ENCODE results near the gene SLC3A2. TPM values are rescaled to one million over a fixed set of nuclear protein-coding genes. Genes with fewer than 3 reads are reported as not detected.

The SLC3A2 gene
- total RNA-seq, 1 experiment from 2014 or later, result 334 TPM

DNA sequence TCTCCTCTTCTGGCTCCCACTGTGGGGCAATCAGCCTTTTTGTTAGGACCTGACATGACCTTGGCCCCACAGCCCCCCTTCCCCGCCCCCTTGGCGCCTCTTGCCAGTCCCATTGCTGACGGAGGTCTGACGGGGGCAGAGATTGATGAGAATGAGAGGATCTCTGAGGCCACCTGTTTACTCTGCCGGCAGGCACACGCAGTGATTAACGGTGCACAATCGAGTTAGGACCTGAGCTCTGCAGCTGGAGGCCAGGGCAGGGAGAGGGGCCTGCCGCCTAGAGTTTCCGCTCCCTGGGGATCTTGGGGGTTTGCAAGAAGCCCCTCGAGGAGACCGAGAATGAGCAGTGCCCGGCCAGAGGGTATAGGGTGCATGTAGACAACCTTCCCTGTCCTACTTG is 47.3 kb downstream of the SLC3A2 start (continued):
- TF ChIP-seq, protein P1, sequence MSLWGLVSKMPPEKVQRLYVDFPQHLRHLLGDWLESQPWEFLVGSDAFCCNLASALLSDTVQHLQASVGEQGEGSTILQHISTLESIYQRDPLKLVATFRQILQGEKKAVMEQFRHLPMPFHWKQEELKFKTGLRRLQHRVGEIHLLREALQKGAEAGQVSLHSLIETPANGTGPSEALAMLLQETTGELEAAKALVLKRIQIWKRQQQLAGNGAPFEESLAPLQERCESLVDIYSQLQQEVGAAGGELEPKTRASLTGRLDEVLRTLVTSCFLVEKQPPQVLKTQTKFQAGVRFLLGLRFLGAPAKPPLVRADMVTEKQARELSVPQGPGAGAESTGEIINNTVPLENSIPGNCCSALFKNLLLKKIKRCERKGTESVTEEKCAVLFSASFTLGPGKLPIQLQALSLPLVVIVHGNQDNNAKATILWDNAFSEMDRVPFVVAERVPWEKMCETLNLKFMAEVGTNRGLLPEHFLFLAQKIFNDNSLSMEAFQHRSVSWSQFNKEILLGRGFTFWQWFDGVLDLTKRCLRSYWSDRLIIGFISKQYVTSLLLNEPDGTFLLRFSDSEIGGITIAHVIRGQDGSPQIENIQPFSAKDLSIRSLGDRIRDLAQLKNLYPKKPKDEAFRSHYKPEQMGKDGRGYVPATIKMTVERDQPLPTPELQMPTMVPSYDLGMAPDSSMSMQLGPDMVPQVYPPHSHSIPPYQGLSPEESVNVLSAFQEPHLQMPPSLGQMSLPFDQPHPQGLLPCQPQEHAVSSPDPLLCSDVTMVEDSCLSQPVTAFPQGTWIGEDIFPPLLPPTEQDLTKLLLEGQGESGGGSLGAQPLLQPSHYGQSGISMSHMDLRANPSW (CRISPR knock-in tag; conservative IDR thresholded peaks at IDR 0.05; ENCODE audit: low read depth), result no peak
- no peak for TF ChIP-seq ZNF263 (CRISPR knock-in tag; IDR thresholded peaks at IDR 0.05; ENCODE audit: low read depth)
- TF ChIP-seq, protein P2, sequence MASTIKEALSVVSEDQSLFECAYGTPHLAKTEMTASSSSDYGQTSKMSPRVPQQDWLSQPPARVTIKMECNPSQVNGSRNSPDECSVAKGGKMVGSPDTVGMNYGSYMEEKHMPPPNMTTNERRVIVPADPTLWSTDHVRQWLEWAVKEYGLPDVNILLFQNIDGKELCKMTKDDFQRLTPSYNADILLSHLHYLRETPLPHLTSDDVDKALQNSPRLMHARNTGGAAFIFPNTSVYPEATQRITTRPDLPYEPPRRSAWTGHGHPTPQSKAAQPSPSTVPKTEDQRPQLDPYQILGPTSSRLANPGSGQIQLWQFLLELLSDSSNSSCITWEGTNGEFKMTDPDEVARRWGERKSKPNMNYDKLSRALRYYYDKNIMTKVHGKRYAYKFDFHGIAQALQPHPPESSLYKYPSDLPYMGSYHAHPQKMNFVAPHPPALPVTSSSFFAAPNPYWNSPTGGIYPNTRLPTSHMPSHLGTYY (CRISPR knock-in tag; IDR thresholded peaks at IDR 0.05), result no peak
- TF ChIP-seq, protein P3, sequence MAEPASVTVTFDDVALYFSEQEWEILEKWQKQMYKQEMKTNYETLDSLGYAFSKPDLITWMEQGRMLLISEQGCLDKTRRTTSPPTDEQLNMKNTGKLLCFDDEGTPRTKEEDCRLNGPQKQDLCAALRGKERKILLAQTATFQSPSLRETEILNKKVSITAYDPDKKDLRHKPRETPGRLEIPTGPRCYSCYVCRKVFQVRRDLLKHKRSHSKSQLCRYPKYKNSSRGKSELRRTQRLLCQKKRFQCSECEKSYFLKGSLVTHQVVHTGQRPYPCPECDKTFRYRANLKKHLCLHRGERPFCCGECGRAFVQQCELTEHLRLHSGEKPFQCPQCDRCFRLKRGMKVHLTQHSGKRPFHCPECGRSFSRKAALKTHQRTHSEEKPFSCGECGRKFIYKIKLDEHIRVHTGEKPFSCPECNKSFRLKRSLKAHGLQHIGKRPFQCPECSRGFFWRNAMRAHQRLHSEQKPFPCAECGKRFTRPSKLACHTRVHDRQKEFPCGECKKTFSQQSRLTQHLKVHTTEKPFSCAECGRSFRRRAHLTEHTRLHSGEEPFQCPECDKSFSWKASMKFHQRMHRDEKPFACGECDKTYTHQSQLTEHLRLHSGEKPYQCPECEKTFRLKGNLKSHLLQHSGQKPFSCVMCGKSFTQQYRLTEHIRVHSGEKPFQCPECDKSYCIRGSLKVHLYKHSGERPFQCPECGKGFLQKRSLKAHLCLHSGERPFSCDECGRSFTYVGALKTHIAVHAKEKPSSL (CRISPR knock-in tag; conservative IDR thresholded peaks at IDR 0.05), result no peak
- TF ChIP-seq, protein P4, sequence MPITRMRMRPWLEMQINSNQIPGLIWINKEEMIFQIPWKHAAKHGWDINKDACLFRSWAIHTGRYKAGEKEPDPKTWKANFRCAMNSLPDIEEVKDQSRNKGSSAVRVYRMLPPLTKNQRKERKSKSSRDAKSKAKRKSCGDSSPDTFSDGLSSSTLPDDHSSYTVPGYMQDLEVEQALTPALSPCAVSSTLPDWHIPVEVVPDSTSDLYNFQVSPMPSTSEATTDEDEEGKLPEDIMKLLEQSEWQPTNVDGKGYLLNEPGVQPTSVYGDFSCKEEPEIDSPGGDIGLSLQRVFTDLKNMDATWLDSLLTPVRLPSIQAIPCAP (CRISPR knock-in tag; IDR thresholded peaks at IDR 0.05), result no peak
- TF ChIP-seq, protein P5, sequence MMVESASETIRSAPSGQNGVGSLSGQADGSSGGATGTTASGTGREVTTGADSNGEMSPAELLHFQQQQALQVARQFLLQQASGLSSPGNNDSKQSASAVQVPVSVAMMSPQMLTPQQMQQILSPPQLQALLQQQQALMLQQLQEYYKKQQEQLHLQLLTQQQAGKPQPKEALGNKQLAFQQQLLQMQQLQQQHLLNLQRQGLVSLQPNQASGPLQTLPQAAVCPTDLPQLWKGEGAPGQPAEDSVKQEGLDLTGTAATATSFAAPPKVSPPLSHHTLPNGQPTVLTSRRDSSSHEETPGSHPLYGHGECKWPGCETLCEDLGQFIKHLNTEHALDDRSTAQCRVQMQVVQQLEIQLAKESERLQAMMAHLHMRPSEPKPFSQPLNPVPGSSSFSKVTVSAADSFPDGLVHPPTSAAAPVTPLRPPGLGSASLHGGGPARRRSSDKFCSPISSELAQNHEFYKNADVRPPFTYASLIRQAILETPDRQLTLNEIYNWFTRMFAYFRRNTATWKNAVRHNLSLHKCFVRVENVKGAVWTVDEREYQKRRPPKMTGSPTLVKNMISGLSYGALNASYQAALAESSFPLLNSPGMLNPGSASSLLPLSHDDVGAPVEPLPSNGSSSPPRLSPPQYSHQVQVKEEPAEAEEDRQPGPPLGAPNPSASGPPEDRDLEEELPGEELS (CRISPR knock-in tag; IDR thresholded peaks at IDR 0.05), result no peak
- TF ChIP-seq, protein P6, sequence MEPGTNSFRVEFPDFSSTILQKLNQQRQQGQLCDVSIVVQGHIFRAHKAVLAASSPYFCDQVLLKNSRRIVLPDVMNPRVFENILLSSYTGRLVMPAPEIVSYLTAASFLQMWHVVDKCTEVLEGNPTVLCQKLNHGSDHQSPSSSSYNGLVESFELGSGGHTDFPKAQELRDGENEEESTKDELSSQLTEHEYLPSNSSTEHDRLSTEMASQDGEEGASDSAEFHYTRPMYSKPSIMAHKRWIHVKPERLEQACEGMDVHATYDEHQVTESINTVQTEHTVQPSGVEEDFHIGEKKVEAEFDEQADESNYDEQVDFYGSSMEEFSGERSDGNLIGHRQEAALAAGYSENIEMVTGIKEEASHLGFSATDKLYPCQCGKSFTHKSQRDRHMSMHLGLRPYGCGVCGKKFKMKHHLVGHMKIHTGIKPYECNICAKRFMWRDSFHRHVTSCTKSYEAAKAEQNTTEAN (CRISPR knock-in tag; IDR thresholded peaks at IDR 0.05), result no peak
- no peak for TF ChIP-seq NFATC4 (CRISPR knock-in tag; IDR thresholded peaks at IDR 0.05)
- TF ChIP-seq NR1H2 (CRISPR knock-in tag; IDR thresholded peaks at IDR 0.05), result no peak

DNA sequence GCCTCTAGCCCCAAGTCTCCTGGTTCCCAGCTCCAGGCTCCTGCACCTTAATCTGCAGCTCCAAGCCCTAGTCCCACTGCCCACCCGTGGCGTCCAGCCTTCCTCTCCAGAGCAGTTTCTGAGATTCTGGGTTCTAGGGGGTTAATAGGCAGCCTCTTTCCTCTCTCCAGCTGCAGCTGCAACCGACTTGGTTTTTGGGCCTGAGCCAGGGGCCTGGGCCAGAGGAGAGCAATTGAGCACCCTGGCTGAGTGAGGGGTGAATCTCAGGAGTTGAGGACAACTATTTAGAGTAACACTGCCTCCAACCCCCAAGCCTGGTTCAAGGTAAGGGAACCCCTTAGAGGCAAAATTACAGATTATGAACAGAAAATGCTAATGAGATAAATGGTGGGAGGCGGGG is 49.5 kb downstream of the SLC3A2 start:
- TF ChIP-seq RELA (CRISPR knock-in tag; IDR thresholded peaks at IDR 0.05; ENCODE audit: borderline replicate concordance) (no peak), HMGA2 (CRISPR knock-in tag; IDR thresholded peaks at IDR 0.05) (no peak), TCF7 (CRISPR knock-in tag; IDR thresholded peaks at IDR 0.05; ENCODE audit: low read depth) (no peak), NR1H2 (CRISPR knock-in tag; IDR thresholded peaks at IDR 0.05) (no peak), ELF4 (CRISPR knock-in tag; IDR thresholded peaks at IDR 0.05; ENCODE audit: low read depth) (no peak), NFYB (CRISPR knock-in tag; conservative IDR thresholded peaks at IDR 0.05; ENCODE audit: low read depth) (no peak), TEAD4 (CRISPR knock-in tag; IDR thresholded peaks at IDR 0.05) (no peak), OVOL2 (CRISPR knock-in tag; IDR thresholded peaks at IDR 0.05; ENCODE audit: borderline replicate concordance) (no peak)
- TF ChIP-seq, protein P7, sequence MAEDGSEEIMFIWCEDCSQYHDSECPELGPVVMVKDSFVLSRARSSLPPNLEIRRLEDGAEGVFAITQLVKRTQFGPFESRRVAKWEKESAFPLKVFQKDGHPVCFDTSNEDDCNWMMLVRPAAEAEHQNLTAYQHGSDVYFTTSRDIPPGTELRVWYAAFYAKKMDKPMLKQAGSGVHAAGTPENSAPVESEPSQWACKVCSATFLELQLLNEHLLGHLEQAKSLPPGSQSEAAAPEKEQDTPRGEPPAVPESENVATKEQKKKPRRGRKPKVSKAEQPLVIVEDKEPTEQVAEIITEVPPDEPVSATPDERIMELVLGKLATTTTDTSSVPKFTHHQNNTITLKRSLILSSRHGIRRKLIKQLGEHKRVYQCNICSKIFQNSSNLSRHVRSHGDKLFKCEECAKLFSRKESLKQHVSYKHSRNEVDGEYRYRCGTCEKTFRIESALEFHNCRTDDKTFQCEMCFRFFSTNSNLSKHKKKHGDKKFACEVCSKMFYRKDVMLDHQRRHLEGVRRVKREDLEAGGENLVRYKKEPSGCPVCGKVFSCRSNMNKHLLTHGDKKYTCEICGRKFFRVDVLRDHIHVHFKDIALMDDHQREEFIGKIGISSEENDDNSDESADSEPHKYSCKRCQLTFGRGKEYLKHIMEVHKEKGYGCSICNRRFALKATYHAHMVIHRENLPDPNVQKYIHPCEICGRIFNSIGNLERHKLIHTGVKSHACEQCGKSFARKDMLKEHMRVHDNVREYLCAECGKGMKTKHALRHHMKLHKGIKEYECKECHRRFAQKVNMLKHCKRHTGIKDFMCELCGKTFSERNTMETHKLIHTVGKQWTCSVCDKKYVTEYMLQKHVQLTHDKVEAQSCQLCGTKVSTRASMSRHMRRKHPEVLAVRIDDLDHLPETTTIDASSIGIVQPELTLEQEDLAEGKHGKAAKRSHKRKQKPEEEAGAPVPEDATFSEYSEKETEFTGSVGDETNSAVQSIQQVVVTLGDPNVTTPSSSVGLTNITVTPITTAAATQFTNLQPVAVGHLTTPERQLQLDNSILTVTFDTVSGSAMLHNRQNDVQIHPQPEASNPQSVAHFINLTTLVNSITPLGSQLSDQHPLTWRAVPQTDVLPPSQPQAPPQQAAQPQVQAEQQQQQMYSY (CRISPR knock-in tag; IDR thresholded peaks at IDR 0.05), result no peak
- TF ChIP-seq, protein P8, sequence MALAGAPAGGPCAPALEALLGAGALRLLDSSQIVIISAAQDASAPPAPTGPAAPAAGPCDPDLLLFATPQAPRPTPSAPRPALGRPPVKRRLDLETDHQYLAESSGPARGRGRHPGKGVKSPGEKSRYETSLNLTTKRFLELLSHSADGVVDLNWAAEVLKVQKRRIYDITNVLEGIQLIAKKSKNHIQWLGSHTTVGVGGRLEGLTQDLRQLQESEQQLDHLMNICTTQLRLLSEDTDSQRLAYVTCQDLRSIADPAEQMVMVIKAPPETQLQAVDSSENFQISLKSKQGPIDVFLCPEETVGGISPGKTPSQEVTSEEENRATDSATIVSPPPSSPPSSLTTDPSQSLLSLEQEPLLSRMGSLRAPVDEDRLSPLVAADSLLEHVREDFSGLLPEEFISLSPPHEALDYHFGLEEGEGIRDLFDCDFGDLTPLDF (CRISPR knock-in tag; IDR thresholded peaks at IDR 0.05), result no peak
- TF ChIP-seq, protein P9, sequence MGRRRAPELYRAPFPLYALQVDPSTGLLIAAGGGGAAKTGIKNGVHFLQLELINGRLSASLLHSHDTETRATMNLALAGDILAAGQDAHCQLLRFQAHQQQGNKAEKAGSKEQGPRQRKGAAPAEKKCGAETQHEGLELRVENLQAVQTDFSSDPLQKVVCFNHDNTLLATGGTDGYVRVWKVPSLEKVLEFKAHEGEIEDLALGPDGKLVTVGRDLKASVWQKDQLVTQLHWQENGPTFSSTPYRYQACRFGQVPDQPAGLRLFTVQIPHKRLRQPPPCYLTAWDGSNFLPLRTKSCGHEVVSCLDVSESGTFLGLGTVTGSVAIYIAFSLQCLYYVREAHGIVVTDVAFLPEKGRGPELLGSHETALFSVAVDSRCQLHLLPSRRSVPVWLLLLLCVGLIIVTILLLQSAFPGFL (CRISPR knock-in tag; IDR thresholded peaks at IDR 0.05; ENCODE audit: borderline replicate concordance), result no peak
- no peak for DNase-seq (ENCODE audit: low spot score)
- ChIA-PET CTCF (interaction anchor here (1.2 to 14.1 kb wide), 5 partner anchors 12 to 94 kb away, joined by 3 to 268 read pairs (median 11); no protein-coding TSS in a partner anchor), POLR2A (no interaction called here)
- Mint-ChIP-seq H3K9me3 (no peaks in the 10 kb centered on the region), H3K36me3 (no peaks in the 10 kb centered on the region), H3K4me1 (peaks cover 29% of the 10 kb centered on the region), H3K27ac (no peak overlapping the region), H3K4me3 (no peak overlapping the region), H3K27me3 (ENCODE audit: low read depth) (peaks cover 49% of the 10 kb centered on the region)
- ATAC-seq, result no peak
